NCI-H2196 treated with DMSO at 0.1 percent for 48 hours (cell line): Measurements from ENCODE around the gene ENHO.

ENCODE experiments used
- DNase-seq: peaks from one replicate; lab custom pipeline; 2025; ENCODE audit not compliant: unreplicated experiment; lab: John Stamatoyannopoulos, UW

ENHO gene

DNA sequence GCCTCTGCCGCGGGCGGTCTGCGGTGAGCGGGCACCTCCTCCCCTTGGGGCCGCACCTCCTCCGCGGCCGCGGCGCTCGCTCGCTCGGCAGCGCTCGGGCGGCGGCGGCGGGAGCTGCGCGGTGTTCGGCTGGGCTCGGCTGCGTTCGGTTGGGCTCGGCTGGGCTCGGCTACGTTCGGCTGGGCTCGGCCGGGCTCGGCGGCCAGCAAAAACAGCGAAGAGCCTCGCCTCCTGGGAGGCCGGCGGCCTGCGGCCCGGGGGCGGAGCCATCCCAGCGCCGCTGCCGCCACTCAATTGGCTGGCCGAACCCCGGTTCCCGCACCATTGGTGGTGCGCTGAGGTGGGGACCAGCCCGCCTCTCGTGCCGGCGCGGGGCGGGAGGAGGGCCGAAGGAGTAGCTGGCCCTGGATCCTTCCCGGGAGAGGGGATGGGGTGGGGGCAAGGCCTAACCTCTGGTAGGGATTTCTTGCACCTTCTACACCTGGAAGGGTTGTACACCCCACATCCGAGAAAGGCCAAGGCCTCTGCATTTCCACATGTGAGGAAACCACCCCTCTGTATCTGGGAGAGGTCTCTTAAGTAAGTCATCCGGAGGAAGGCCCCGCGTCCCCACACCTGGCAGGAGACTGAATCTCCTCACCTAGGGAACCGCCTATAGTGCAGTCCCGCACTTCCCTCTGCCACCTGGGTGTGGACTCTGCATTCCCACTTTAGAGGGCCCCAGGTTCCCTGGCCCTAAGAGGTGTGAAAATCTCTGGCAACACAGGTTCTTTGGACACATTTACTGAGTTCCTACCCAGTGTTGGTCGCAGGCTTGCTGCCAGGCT lies at the start of gene ENHO:
ENHO (minus strand) TSS at position 20 of the 827 bp plus-strand sequence. CDS start 1,295 bp downstream, outside the sequence.
- DNase-seq = peak; percentile 75

DNA sequence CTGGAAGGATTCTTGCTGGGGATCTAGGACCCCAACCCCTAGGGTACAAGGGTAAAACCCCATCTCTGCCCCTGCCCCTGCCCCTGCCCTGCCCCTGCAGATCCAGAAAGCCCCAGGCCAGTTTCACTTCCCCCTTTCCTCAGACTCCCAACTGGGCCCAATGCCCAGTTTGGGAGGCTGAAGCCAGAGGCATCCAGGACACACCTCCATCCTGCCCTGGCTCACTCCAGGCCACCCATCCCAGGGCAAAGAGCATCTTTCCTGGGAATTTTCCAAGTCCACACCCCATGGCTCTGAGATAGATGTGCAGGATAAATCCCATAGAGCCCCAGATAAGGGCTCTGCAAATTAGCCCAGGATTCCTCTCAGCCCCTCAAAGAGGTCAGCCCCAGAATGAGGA lies 49.3 kb upstream of the ENHO start:
- DNase-seq = no peak

DNA sequence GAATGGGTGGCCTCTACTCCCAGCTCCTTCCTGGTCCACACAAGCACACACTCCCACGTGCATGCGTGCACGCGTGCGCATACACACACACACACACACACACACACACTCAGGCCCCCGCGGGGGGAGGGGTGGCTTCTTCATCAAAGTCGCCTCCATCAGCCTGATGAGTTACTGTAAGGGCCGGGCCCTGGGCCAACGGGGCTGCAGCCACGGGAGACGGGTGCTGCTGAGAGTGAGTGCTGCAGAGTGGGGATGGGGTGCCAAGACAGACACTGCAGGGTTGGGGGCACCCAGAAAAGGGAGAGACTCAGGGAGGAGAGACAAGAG lies 48.7 kb upstream of the ENHO start:
- no peak for DNase-seq

DNA sequence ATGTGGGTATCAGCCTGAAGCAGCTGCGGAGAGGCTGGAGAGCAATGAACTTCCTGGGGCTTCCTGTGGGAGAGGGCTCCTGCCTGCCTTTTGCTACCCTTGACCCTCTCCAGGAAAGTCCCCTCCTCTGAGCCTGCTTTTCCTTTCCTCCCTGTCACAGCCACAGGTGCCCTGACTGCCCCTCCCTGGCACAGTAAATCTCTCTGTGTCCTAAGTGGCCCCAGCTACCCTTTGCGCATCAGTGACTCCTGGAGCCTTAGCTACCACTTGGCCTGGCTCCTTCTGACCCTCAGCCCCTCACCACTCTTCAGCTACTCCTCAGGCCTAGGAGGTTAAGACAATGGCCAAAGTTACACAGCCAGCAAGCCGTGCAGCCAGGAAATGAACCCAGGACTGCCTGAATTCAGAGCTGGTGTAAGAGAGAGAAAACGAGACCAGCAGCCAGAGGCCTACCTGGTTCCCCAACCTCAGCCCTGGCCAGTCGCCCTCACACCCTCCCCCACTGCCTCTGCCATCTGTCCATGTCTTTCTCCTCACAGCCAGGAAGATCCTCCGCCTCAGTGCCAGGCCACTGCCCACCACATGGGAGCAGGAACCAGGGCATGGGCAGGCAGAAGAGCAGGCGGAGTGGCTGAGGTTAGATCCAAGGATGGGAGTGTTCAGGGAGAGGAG lies 48.2 kb upstream of the ENHO start:
- no peak for DNase-seq

DNA sequence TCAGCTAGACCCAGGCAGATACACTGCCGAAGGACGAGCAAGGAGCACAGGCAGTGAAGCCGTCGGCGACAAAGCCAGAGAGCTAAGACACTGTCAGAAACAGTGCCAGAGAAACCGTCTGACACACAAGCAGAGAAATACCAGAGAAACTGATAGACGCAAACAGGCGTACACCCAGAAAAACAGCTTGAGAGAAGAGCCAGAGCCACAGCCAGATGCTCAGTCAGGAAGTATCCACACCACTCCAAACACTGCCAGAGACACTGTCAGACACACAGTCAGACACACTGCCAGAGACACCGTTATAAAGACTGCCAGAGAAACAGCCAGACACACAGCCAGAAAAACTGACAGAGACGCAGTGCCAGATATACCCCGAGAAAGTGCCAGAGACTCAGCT lies 47.6 kb upstream of the ENHO start:
- DNase-seq = no peak

DNA sequence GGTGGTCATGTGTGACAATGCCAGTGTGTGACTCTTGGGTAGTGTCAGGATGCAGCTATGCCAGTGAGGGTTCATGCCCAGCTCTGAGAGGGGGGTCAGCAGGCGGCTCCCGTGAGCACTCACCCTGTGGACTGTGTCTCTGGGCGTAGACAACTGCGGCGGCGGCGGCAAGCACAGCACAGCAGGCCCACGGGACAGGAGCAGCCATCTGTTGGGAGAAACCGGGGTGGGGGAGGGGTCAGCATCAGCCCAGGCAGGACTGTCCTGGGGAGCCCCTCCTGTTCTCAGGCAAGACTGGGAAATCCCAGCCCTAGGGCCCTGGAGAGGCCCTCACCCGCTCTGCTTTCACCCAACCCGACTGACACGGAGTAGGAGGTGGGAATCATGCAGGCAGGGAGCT lies 46.0 kb upstream of the ENHO start:
- no peak for DNase-seq

DNA sequence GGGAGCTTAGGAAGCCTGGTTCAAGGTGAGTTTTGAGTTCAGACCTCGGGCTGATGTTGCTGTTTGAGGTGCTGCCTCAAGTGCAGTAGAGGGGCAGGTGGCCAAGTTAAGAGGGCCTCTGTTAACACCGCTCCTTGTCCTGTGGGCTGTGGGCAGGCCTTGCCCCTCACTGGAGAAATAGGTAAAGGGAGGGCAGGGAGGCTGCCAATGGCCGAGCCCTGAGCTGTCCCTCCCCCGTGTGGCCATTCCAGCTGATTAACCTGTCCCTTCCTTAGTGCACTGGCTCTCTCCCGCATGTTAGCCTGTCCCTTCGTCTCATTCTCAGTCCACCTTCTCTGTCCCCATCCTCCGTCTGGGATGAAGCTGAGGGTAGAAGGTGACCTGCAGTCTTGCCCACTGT lies 45.3 kb upstream of the ENHO start:
- no peak for DNase-seq

DNA sequence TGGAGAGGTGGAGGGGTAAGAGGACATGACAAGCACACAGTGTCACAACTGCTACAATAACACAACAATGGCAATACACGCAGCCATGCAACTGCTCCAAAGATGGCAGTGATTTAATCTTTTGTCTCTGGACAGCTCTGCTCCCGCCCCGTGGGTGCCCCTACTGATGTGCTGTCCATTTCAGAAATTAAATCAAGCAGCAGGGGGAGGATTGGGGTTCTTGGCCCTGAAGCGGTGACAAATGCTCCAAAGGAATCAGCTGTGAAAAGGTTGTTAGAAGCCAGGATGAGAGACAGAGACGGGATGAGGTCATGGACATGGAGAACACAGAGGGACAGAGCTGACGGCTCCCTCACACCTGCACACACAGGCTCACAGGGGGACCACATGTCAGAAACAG lies 44.2 kb upstream of the ENHO start:
- DNase-seq = no peak

DNA sequence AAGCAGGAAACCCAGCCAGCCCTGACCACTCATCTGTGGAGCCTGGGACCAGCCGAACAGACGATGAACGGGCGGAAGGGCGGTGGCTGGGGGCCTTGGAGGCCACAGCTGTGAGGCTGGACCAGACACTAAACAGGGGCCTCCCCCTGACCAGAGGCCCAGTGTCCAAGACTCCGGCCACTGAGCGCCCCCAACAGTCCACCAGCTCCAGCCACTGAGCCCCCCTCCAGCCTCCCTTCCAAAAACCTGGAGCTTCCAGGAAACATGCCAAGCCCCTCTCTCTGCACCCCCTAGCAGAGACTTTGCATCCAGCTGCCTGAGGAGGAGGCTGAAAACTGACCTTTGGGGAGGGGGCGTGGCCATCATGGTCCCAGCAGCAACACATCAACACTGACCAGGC lies 43.5 kb upstream of the ENHO start:
- no peak for DNase-seq

DNA sequence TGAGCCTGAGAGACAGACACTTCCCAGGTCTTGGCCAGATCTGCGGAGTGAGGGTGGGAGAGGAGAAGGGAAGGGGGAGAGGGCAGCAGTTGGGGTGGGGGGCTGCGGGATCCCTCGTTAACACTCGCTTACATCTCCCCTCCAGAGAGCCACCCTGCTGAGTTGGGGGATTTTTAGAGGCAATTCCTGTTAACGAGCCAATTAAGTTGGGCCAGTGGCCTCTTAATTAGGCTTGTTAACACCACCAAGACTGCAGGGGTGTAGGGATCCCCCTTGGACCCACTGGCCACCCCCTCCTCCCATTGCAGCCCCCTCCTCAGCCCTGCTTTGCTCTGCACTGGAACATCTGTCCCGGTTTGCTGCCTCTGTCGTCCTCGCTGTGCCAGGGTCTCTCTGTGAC lies 43.1 kb upstream of the ENHO start:
- no peak for DNase-seq

DNA sequence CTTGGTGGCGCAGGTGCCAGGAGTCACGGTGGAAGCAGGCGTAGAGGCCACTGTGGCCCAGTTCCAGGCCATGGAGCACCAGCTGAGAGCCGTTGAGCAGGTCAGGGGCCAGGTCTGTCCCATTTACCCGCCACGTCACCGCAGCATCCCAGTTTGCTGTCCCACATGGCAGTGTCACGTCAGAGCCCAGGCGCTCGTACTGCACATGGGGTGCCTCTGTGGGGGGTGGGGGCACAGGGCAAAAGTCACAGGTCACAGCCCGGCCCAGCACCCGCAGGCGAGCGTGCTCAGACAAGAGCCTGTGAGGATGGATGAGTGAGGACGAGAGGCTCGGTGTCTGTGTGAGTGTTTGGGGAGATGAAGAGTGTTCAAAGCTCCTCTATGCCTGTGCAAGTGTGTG lies 41.8 kb upstream of the ENHO start:
- DNase-seq = no peak

DNA sequence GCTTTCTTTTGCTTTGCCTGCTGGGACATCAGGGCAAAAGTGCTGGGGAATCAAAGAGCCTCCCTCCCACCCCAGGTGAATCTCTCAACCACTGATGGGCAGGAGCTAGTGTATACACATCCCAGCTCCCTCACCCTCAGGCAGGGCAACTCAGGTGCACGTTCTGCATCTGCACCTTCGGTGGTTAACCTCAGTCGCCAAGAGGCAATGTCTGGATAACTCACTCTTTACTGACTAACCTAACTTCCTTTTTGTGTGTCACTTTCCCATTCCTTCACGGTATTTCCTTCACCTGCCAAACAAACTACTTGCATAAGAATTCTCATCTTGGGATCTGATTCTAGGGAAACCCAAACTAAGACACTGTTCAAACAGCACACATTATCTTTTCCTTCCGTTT lies 40.5 kb upstream of the ENHO start:
- no peak for DNase-seq

DNA sequence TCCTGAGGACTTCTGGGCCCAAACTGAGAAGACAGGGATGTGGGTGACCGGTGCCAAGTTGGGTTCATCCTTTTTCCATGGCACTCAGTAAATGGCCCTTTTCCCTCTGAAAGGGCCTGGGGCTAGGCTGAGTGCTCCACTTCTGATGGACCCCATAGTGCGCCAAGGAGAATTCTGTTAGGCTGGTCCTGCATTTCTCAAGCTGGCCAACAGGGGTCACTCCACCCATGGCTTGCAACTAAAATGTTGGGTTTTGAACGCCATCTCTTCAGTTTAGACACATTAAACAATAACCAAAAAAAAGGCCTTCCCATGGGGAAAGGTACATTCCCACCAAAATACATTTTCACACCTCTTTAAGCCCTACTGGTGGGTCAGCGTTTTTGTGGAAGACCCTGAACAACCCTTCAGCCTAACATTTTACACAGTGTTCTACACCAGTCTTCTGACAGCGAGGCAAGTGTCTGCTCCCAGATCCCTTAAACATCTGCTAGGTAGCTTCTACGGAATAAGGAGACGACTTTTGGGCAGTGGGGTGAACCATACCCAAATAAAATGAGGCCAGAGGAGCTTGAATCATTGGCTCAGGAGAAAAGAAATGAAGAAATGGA lies 39.5 kb upstream of the ENHO start:
- no peak for DNase-seq

DNA sequence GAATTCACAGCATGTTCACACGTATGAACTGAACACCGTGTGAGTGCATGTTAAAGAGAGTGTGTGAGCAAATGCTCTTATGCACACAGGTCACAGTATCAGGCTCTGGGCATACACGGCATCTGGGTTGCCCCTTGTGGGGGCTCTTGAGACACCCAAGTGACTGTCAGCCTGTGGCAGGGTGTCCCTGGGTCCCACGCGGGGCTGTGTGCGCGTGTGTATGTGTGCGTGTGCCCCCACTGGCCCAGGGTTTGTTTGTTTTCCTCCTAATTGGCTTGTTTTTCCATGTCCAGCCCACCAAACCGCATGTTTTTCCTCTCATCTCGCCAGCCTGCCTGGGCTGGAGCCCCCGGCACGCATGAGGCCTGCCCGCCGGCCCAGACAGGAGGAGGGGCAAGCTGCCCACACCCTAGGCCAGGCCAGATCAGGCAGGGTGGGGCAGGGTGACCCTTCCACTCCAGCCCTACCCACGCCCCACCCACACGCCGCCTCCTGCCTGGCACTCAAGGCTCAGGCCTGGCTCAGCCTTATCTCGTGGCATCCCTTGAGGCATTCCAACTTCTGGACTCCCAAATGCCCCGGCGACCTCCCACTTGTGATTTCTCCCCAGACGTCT lies 37.9 kb upstream of the ENHO start:
- DNase-seq = no peak

DNA sequence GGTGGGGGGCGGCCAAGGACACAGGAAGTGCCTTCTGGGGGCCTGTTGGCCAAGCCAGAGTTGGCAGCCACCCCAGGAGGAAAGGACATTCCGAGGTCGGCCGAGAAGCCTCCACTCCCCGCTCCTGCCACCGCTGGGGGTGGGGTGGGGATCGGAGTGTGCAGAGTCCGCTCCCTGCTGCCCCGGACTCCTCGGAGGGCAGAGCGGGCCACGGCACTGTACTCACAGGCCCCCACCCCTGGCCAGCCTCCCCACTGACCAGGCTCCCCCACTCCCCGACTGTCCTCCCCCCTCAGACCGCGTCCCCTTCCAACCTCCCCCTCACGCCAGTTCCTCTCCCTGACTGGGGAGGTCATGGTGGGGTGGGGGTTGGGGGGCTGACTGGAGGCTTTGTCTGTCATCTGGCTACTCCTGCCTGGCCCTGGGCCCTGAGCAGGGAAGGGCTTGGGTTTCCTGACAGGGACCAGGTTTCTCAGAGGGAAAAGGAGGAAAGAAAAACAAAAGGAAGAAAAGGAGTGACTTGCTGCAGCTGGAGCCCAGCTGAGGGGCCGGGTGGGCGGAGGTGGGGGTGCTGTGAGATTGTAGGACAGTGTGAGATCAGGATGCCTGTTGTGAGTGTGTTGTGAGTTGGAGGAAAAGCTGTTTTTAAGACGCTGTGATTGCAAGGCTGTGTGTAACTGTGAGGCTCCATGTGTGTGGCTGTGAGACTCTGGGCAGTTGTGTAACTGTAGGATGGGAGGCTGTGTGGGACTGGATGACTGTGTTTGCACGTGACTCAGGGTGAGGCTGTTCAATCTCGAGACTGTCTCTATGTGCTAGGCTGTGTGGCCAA lies 37.0 kb upstream of the ENHO start:
- no peak for DNase-seq

DNA sequence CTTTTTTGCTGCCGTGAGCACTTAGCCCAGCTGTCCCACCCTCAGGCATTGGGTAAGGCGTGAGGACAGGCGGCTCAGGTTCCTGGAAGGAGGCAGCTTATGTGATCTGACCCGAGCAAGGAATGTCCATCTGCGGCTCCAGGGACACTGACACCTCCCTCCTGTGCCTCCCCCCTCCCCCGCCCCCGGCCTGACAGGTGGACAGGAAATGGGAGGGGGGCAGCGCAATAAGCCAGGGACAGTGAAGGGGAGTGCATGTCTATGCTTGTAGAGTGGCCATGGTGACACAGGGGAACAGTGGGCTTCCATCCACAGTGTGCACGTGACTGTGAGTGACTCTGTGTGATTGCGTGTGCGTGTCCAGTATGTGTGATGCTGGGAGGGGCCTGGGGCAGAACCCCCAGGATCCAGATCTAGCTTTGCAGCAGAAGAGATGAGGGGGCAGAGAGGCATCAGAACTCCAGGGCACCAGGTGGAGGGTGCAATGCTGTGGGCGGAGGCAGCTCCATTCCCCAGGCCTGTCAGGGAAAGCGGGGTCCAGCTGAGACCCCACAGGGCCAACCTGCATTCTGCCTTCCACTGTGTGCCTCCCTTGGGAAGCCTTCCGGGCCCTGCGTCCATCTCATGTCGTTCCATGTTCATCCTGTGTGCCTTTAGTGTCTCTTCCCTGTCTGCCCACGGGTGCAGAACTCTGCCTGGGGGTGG lies 36.3 kb upstream of the ENHO start:
- DNase-seq = peak; percentile 72

DNA sequence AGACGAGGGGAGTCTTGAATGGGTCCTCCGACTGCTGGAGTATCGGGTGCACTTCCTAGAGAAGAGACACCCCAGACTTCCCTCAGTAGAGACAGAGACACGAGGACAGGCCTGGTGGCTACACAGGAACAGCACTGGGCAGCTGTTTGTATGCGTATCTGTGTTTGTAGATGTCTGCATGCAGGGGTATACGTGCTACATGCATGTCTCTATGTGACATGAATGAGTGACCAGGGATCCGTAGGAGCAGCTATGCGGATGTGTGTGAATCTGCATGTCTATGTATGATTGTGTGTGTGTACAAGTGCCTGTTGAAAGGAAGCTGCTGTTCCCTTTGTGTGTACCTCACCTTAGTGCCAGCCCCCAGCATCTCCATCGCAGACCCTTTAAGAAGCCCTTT lies 35.6 kb upstream of the ENHO start:
- no peak for DNase-seq

DNA sequence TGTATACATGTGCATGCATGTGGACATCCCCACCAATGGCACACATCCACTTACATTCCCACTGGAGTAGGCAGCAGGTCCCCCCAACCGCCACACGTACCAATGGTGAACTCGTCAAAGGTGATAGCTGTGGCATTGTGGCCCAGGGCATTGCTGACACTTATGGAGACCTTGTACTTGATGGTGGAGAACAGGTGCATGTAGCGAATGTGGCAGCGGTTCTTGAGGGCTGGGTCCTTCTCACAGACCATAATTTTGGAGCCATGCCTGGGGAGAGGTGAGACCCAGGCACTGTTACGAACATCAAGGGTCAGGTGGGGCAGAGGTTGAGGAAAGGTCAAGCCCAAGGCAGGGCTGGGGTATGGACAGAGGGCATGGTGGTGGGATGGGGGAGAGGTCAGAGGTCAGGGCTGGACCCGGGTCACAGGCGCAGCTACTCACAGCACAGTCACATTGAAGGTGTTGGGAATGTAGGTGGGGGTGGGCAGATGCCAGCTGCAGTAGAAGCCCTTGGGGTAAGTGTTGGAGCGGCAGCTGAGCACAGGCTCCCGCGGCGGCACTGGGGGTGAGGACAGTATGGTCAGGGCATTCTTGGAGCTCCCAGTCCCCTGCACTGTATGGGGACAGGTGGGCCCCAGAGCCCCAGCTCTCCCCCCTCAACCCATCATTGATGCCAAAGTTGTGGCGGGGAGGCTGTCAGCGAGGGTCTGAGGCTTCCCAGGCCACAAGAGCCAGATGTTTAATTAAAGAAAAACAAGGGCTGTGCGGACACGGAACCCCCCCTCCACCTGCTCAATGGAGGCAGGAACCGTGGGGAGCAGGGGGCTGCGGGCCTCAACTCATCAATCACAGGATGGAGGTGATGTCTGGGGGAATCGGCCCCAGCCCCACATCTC lies 34.9 kb upstream of the ENHO start:
- DNase-seq = no peak

DNA sequence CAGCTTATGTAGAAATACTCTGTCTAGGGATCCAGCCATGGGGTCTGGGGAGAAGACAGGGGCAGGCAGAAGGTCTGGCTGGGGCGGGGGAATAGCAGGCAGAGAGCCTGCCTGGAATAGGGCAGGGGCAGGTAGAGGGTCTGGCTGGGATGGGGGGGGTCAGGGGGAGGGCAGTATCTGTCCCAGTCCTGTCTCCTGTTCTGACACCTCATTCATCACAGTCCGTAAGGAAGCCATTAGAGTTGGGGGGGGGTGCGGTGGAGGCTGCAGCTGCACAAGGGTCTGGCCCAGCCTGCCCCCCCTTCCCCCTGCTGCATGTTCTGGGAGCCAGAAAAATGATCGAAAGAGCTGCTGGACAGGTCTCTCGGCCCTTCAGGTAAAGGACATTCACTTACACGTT lies 34.2 kb upstream of the ENHO start:
- no peak for DNase-seq
